MM.1S (cell line): ENCODE results near the gene RHOV.
A peak's percentile ranks its signal among the peaks of the same experiment; 100 is the strongest.

Experiments
- DNase-seq: peaks from one replicate; pipeline ENCODE4 v3.0.0-alpha.2; 2015
- H2AFZ ChIP-seq: fragments of 300-600 bp; sonication (generic); 2 replicates; pipeline ENCODE4 v1.6.0; 2016; ENCODE audit warnings: antibody characterized with exemption, low read length
- H3F3A ChIP-seq: fragments of 300-600 bp; sonication (generic); 2 replicates; pipeline ENCODE4 v1.6.1; 2016; ENCODE audit warnings: mild to moderate bottlenecking, antibody characterized with exemption, low read length, moderate library complexity, mixed read lengths; ENCODE audit not compliant: insufficient read depth
- H3K27ac ChIP-seq: fragments of 300-600 bp; sonication (generic); 2 replicates; pipeline ENCODE4 v1.5.1; 2016; ENCODE audit warnings: mild to moderate bottlenecking, low read length
- H3K27me3 ChIP-seq: fragments of 300-600 bp; sonication (generic); replicated peaks from 2 replicates; pipeline ENCODE4 v1.6.0; 2016; ENCODE audit warnings: low read length; ENCODE audit not compliant: insufficient read depth
- H3K36me3 ChIP-seq: fragments of 300-600 bp; sonication (generic); replicated peaks from 2 replicates; pipeline ENCODE4 v1.6.1; 2016; ENCODE audit warnings: mild to moderate bottlenecking, low read length, mixed read lengths; ENCODE audit not compliant: insufficient read depth
- H3K4me1 ChIP-seq: fragments of 300-600 bp; sonication (generic); 2 replicates; pipeline ENCODE4 v1.6.1; 2016; ENCODE audit warnings: low read length, mixed read lengths
- H3K4me2 ChIP-seq: fragments of 300-600 bp; sonication (generic); 2 replicates; pipeline ENCODE4 v1.6.0; 2016; ENCODE audit warnings: low read depth, low read length
- H3K4me3 ChIP-seq: fragments of 300-600 bp; sonication (generic); 2 replicates; pipeline ENCODE4 v1.5.1; 2016; ENCODE audit warnings: low read length, mixed read lengths
- H3K79me2 ChIP-seq: fragments of 300-600 bp; sonication (generic); 2 replicates; pipeline ENCODE4 v1.6.1; 2016; ENCODE audit warnings: mixed run types, low read length, mixed read lengths
- H3K9ac ChIP-seq: fragments of 300-600 bp; sonication (generic); 2 replicates; pipeline ENCODE4 v1.6.1; 2016; ENCODE audit warnings: low read length, mixed read lengths
- H3K9me2 ChIP-seq: fragments of 300-600 bp; sonication (generic); replicated peaks from 2 replicates; pipeline ENCODE4 v1.6.1; 2016; ENCODE audit warnings: mild to moderate bottlenecking, low read length, mixed read lengths; ENCODE audit not compliant: insufficient read depth
- H3K9me3 ChIP-seq: fragments of 300-600 bp; sonication (generic); replicated peaks from 2 replicates; pipeline ENCODE4 v1.6.1; 2016; ENCODE audit warnings: mild to moderate bottlenecking, low read length, mixed read lengths; ENCODE audit not compliant: insufficient read depth
- H4K20me1 ChIP-seq: fragments of 300-600 bp; sonication (generic); 2 replicates; pipeline ENCODE4 v1.6.1; 2016; ENCODE audit warnings: mild to moderate bottlenecking, low read length, moderate library complexity, mixed read lengths; ENCODE audit not compliant: insufficient read depth
- CTCF ChIP-seq: fragments of 300-600 bp; sonication (generic); IDR thresholded peaks from 2 replicates; pipeline ENCODE4 v1.5.1; 2016; ENCODE audit warnings: antibody characterized with exemption, low read length, mixed read lengths
- EZH2 ChIP-seq: fragments of 300-600 bp; sonication (generic); optimal IDR thresholded peaks from 2 replicates; pipeline ENCODE3; 2017; ENCODE audit warnings: low read depth, mild to moderate bottlenecking, antibody characterized with exemption, low read length, mixed read lengths
- EZH2phosphoT487 ChIP-seq: fragments of 300-600 bp; sonication (generic); IDR thresholded peaks from 2 replicates; pipeline ENCODE4 v1.6.1; 2018; ENCODE audit warnings: antibody characterized with exemption, low read length

Gene RHOV

GRCh38 chr15:40847223-40847961, 26.6 kb downstream of the RHOV start:
- H3K36me3 ChIP-seq: no peaks in the 10 kb centered on the region
- peak overlapping the region; percentile 28; the same call in 1 of the 2 replicates for H3K4me3 ChIP-seq

GRCh38 chr15:40846841-40847222, 27.2 kb downstream of the RHOV start:
- Histone ChIP-seq H3K79me2 (peaks cover 57% of the 10 kb centered on the region), H3K4me3 (peak overlapping the region; percentile 28; the same call in 1 of the 2 replicates), H3K9ac (no peak overlapping the region), H2AFZ (peak overlapping the region; percentile 7), H3F3A (peaks cover 6% of the 10 kb centered on the region; the same call in 1 of the 2 replicates), H3K9me2 (no peaks in the 10 kb centered on the region), H3K4me2 (peak overlapping the region; percentile 63), H3K27ac (peak overlapping the region; percentile 46; the same call in 1 of the 2 replicates), H3K4me1 (peaks cover 25% of the 10 kb centered on the region), H4K20me1 (no peaks in the 10 kb centered on the region), H3K36me3 (no peaks in the 10 kb centered on the region), H3K27me3 (no peaks in the 10 kb centered on the region), H3K9me3 (no peaks in the 10 kb centered on the region)
- DNase-seq: no peak
- no peak for TF ChIP-seq EZH2
- TF ChIP-seq EZH2phosphoT487: no peak
- TF ChIP-seq CTCF: no peak

More at GRCh38 chr15:40847223-40847961, 26.6 kb downstream of the RHOV start:
- TF ChIP-seq EZH2phosphoT487 (no peak), CTCF (no peak), EZH2 (no peak)
- no peaks in the 10 kb centered on the region for H3K9me3 ChIP-seq
- no peak overlapping the region for H3K9ac ChIP-seq
- no peaks in the 10 kb centered on the region for H3K9me2 ChIP-seq
- H3K4me2 ChIP-seq: peak overlapping the region; percentile 63
- peak overlapping the region; percentile 46; the same call in 1 of the 2 replicates for H3K27ac ChIP-seq
- peaks cover 6% of the 10 kb centered on the region; the same call in 1 of the 2 replicates for H3F3A ChIP-seq
- no peaks in the 10 kb centered on the region for H4K20me1 ChIP-seq
- peak overlapping the region; percentile 7 for H2AFZ ChIP-seq
- peak; percentile 70 for DNase-seq
- no peaks in the 10 kb centered on the region for H3K27me3 ChIP-seq
- peaks cover 61% of the 10 kb centered on the region for H3K79me2 ChIP-seq
- peaks cover 25% of the 10 kb centered on the region for H3K4me1 ChIP-seq

- Histone ChIP-seq H3K4me3 (no peak overlapping the region; the same call in 1 of the 2 replicates), H3K79me2 (peaks cover 54% of the 10 kb centered on the region), H3K36me3 (no peaks in the 10 kb centered on the region), H2AFZ (no peak overlapping the region), H3K9me3 (no peaks in the 10 kb centered on the region), H3K4me2 (peak overlapping the region; percentile 63), H3K9ac (no peak overlapping the region), H4K20me1 (no peaks in the 10 kb centered on the region), H3K4me1 (peaks cover 25% of the 10 kb centered on the region), H3F3A (peaks cover 6% of the 10 kb centered on the region; the same call in 1 of the 2 replicates), H3K27ac (peak overlapping the region; percentile 46; the same call in 1 of the 2 replicates), H3K27me3 (no peaks in the 10 kb centered on the region), H3K9me2 (no peaks in the 10 kb centered on the region)
- TF ChIP-seq EZH2phosphoT487: no peak
- no peak for TF ChIP-seq EZH2
- TF ChIP-seq CTCF: no peak
- DNase-seq: peak; percentile 31
These were observed 28.3 kb downstream of the RHOV start for GRCh38 chr15:40845511-40846284.
